HG03378 (cell line): ENCODE results near the gene PRXL2B.
A peak's percentile ranks its signal among the peaks of the same experiment; 100 is the strongest.
"Not testable (repeated sequence)": the region's sequence is repeated elsewhere in the genome, so short reads cannot be mapped to it uniquely, and the experiment has no call there.

ENCODE experiments used
- ATAC-seq: cut with Tn5 transposase; IDR thresholded peaks from one replicate; pipeline ENCODE4 v1.9.1; 2021; ENCODE audit warnings: mild to moderate bottlenecking, moderate library complexity; ENCODE audit not compliant: unreplicated experiment

PRXL2B gene

GRCh38 chr1:2564006-2564814 is 22.4 kb upstream of the PRXL2B start:
- no peak for ATAC-seq

GRCh38 chr1:2564815-2565374 is 21.7 kb upstream of the PRXL2B start:
- ATAC-seq: no peak

- no peak for ATAC-seq
Measured at GRCh38 chr1:2566101-2567045, 20.2 kb upstream of the PRXL2B start.

GRCh38 chr1:2567083-2567679 is 19.4 kb upstream of the PRXL2B start:
- no peak for ATAC-seq

- not testable (repeated sequence) for ATAC-seq
Measured at GRCh38 chr1:2568187-2568816, 18.3 kb upstream of the PRXL2B start.

GRCh38 chr1:2569060-2569459 is 17.5 kb upstream of the PRXL2B start:
- ATAC-seq: no peak

- not testable (repeated sequence) for ATAC-seq
Measured at GRCh38 chr1:2569703-2570102, 16.9 kb upstream of the PRXL2B start.

- ATAC-seq: no peak
Measured at GRCh38 chr1:2570332-2570731, 16.2 kb upstream of the PRXL2B start.

GRCh38 chr1:2571348-2571747 is 15.2 kb upstream of the PRXL2B start:
- ATAC-seq: no peak

- no peak for ATAC-seq
Measured at GRCh38 chr1:2573250-2573920, 13.2 kb upstream of the PRXL2B start.

GRCh38 chr1:2574350-2574749 is 12.2 kb upstream of the PRXL2B start:
- no peak for ATAC-seq

GRCh38 chr1:2575801-2576663 is 10.5 kb upstream of the PRXL2B start:
- no peak for ATAC-seq

GRCh38 chr1:2577565-2578075 is 9.0 kb upstream of the PRXL2B start:
- peak; percentile 24 for ATAC-seq

GRCh38 chr1:2578758-2579118 is 7.8 kb upstream of the PRXL2B start:
- no peak for ATAC-seq

GRCh38 chr1:2580691-2581090 is 5.9 kb upstream of the PRXL2B start:
- no peak for ATAC-seq

- ATAC-seq: no peak
Measured at GRCh38 chr1:2582391-2582790, 4.2 kb upstream of the PRXL2B start.

GRCh38 chr1:2583331-2583791 is 3.2 kb upstream of the PRXL2B start:
- no peak for ATAC-seq

GRCh38 chr1:2583871-2584351 is 2.7 kb upstream of the PRXL2B start:
- ATAC-seq: no peak
